Measurements from ENCODE around the gene PHYKPL.

Gene PHYKPL

DNA sequence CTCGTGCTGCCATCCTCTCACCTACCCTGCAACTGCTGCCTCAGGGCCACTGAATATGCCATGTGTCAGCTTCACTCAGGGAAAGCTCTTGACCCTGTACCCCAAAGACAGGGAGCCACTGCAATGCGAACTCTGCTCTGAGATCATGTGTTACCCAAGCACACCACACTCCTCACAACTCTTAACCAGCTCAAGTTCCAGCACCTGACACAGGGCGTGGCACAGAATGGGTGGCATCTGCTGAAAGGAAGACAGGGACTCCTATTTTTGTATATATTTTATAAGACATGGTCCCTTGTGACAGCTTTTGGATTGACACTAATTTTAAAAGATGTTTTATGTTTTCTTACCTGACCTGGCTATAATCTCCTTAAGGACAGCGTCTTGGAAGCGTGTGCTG is 10.7 kb downstream of the PHYKPL start:
- H3K27ac ChIP-seq (ENCODE audit: low read length) = no peak overlapping the region
- no peaks in the 10 kb centered on the region for H3K36me3 ChIP-seq (replicated peaks; ENCODE audit: insufficient read depth, low read length)

DNA sequence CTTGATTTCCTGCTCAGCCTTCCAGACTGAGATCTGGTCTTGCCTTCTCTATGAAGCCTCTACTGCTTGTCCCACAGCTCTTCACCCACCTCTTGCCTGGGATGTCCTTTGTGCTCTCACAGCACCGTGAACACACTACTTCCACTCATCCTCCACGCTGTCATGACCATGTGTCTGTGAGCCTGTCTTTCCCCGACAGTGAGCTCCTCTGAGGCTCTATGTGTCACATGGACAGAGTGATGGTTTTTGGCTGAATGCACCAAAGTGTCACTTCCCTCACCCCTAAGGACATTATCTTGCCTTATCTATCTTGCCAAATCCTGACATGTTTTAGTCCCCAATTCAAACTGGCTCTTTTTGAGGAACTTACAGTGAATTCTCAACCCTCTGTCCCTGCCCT is 11.3 kb downstream of the PHYKPL start:
- H3K36me3 ChIP-seq (replicated peaks; ENCODE audit: insufficient read depth, low read length) = no peaks in the 10 kb centered on the region; the same call in 1 of the 2 replicates
- H3K27ac ChIP-seq (ENCODE audit: low read length) = no peak overlapping the region
- no peak overlapping the region for H3K4me3 ChIP-seq (ENCODE audit: low read length)
- DNase-seq = no peak
- no peak overlapping the region for H2AFZ ChIP-seq (ENCODE audit: low read length)
- no peaks in the 10 kb centered on the region for H3K27me3 ChIP-seq (replicated peaks; ENCODE audit: insufficient read depth, low read length)
- H3K9ac ChIP-seq (ENCODE audit: low read length) = no peak overlapping the region
- TF ChIP-seq EZH2phosphoT487 (IDR thresholded peaks at IDR 0.05; ENCODE audit: low read length) = no peak
- no peaks in the 10 kb centered on the region for H3K9me3 ChIP-seq (replicated peaks; ENCODE audit: insufficient read depth, low read length)
- H4K20me1 ChIP-seq (ENCODE audit: insufficient read depth, low read length) = no peaks in the 10 kb centered on the region
- no peak overlapping the region for H3K4me2 ChIP-seq (ENCODE audit: low read depth, low read length)
- no peaks in the 10 kb centered on the region for H3K9me2 ChIP-seq (replicated peaks; ENCODE audit: insufficient read depth, low read length)
- no peaks in the 10 kb centered on the region for H3K4me1 ChIP-seq (ENCODE audit: low read length)
- H3F3A ChIP-seq (ENCODE audit: insufficient read depth, low read length) = peaks cover 12% of the 10 kb centered on the region; the same call in 1 of the 2 replicates
- H3K79me2 ChIP-seq (ENCODE audit: low read length) = no peaks in the 10 kb centered on the region

More for the DNA sequence above, 10.7 kb downstream of the PHYKPL start:
- TF ChIP-seq, protein P1, sequence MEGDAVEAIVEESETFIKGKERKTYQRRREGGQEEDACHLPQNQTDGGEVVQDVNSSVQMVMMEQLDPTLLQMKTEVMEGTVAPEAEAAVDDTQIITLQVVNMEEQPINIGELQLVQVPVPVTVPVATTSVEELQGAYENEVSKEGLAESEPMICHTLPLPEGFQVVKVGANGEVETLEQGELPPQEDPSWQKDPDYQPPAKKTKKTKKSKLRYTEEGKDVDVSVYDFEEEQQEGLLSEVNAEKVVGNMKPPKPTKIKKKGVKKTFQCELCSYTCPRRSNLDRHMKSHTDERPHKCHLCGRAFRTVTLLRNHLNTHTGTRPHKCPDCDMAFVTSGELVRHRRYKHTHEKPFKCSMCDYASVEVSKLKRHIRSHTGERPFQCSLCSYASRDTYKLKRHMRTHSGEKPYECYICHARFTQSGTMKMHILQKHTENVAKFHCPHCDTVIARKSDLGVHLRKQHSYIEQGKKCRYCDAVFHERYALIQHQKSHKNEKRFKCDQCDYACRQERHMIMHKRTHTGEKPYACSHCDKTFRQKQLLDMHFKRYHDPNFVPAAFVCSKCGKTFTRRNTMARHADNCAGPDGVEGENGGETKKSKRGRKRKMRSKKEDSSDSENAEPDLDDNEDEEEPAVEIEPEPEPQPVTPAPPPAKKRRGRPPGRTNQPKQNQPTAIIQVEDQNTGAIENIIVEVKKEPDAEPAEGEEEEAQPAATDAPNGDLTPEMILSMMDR (IDR thresholded peaks at IDR 0.05; ENCODE audit: low read length) = no peak
- TF ChIP-seq EZH2 (optimal IDR thresholded peaks at IDR 0.05; ENCODE audit: low read depth, low read length) (no peak), EZH2phosphoT487 (IDR thresholded peaks at IDR 0.05; ENCODE audit: low read length) (no peak)
- no peak overlapping the region for H3K9ac ChIP-seq (ENCODE audit: low read length)
- no peaks in the 10 kb centered on the region for H3K9me3 ChIP-seq (replicated peaks; ENCODE audit: insufficient read depth, low read length)
- H3K27me3 ChIP-seq (replicated peaks; ENCODE audit: insufficient read depth, low read length) = no peaks in the 10 kb centered on the region
- no peak overlapping the region for H3K4me2 ChIP-seq (ENCODE audit: low read depth, low read length)
- peaks cover 10% of the 10 kb centered on the region; the same call in 1 of the 2 replicates for H3F3A ChIP-seq (ENCODE audit: insufficient read depth, low read length)
- DNase-seq = no peak
- no peaks in the 10 kb centered on the region for H3K4me1 ChIP-seq (ENCODE audit: low read length)
- no peak overlapping the region for H2AFZ ChIP-seq (ENCODE audit: low read length)
- no peaks in the 10 kb centered on the region for H3K79me2 ChIP-seq (ENCODE audit: low read length)
- no peaks in the 10 kb centered on the region for H4K20me1 ChIP-seq (ENCODE audit: insufficient read depth, low read length)
- H3K4me3 ChIP-seq (ENCODE audit: low read length) = no peak overlapping the region
- no peaks in the 10 kb centered on the region for H3K9me2 ChIP-seq (replicated peaks; ENCODE audit: insufficient read depth, low read length)

- no peak for DNase-seq
- no peaks in the 10 kb centered on the region for H3K4me1 ChIP-seq (ENCODE audit: low read length)
- no peak overlapping the region for H2AFZ ChIP-seq (ENCODE audit: low read length)
- no peaks in the 10 kb centered on the region for H3K9me2 ChIP-seq (replicated peaks; ENCODE audit: insufficient read depth, low read length)
- H3K4me3 ChIP-seq (ENCODE audit: low read length) = no peak overlapping the region
- H3F3A ChIP-seq (ENCODE audit: insufficient read depth, low read length) = peaks cover 14% of the 10 kb centered on the region; the same call in 1 of the 2 replicates
- H3K4me2 ChIP-seq (ENCODE audit: low read depth, low read length) = no peak overlapping the region
- no peaks in the 10 kb centered on the region for H4K20me1 ChIP-seq (ENCODE audit: insufficient read depth, low read length)
- H3K79me2 ChIP-seq (ENCODE audit: low read length) = 0 out of 2 replicates have a peak, but pooled peaks cover 4% of the 10 kb centered on the region
- no peak overlapping the region for H3K27ac ChIP-seq (ENCODE audit: low read length)
- no peak overlapping the region for H3K9ac ChIP-seq (ENCODE audit: low read length)
- no peaks in the 10 kb centered on the region; the same call in 1 of the 2 replicates for H3K36me3 ChIP-seq (replicated peaks; ENCODE audit: insufficient read depth, low read length)
- TF ChIP-seq, protein P1 (IDR thresholded peaks at IDR 0.05; ENCODE audit: low read length) = no peak
- no peaks in the 10 kb centered on the region for H3K9me3 ChIP-seq (replicated peaks; ENCODE audit: insufficient read depth, low read length)
- H3K27me3 ChIP-seq (replicated peaks; ENCODE audit: insufficient read depth, low read length) = no peaks in the 10 kb centered on the region
Measured at GRCh38 chr5:178218827-178219226, 13.8 kb downstream of the PHYKPL start.

- Histone ChIP-seq H3K79me2 (ENCODE audit: low read length) (0 out of 2 replicates have a peak, but pooled peaks cover 4% of the 10 kb centered on the region), H3K4me2 (ENCODE audit: low read depth, low read length) (no peak overlapping the region), H3K27me3 (replicated peaks; ENCODE audit: insufficient read depth, low read length) (no peaks in the 10 kb centered on the region), H3K9me2 (replicated peaks; ENCODE audit: insufficient read depth, low read length) (no peaks in the 10 kb centered on the region), H2AFZ (ENCODE audit: low read length) (no peak overlapping the region), H3K36me3 (replicated peaks; ENCODE audit: insufficient read depth, low read length) (peaks cover 3% of the 10 kb centered on the region; the same call in 1 of the 2 replicates), H4K20me1 (ENCODE audit: insufficient read depth, low read length) (no peaks in the 10 kb centered on the region), H3F3A (ENCODE audit: insufficient read depth, low read length) (peaks cover 14% of the 10 kb centered on the region; the same call in 1 of the 2 replicates), H3K4me3 (ENCODE audit: low read length) (no peak overlapping the region), H3K4me1 (ENCODE audit: low read length) (no peaks in the 10 kb centered on the region), H3K9me3 (replicated peaks; ENCODE audit: insufficient read depth, low read length) (no peaks in the 10 kb centered on the region), H3K9ac (ENCODE audit: low read length) (no peak overlapping the region), H3K27ac (ENCODE audit: low read length) (no peak overlapping the region)
- TF ChIP-seq EZH2 (optimal IDR thresholded peaks at IDR 0.05; ENCODE audit: low read depth, low read length) (no peak), EZH2phosphoT487 (IDR thresholded peaks at IDR 0.05; ENCODE audit: low read length) (no peak)
- TF ChIP-seq, protein P1 (IDR thresholded peaks at IDR 0.05; ENCODE audit: low read length) = no peak
- no peak for DNase-seq
Measured at GRCh38 chr5:178218237-178218776, 14.3 kb downstream of the PHYKPL start.

Data from MM.1S (cell line).